ENCODE data around the gene HRCT1.
"Not testable (repeated sequence)": the region's sequence is repeated elsewhere in the genome, so short reads cannot be mapped to it uniquely, and the experiment has no call there.

The HRCT1 gene

DNA sequence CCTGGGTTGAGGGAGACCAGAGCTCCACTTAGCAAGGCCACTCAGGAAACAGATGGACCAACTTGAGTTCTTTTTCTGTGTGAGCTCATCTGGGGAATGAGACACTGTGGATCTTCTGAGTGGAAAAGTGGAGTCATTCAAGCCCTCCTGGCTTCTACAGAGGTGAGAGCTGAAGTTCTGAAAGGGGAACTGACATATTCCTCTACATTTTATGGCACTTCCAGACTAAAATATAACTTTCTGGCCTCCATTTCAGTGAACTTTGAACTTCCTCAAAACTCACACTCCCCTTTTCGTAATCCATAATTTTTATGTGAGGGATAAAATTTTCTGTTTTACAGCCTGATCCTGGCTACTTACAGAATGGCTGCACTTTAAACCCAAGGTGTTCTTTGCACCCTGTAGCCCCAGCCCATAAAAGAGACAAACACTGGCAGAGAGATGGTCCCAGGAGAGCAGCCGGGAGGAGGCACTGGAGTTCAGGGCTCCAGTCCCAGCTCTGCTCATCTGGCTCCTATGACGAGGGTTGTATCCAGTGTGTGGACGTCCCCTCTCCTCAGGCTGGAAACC lies 14.1 kb downstream of the HRCT1 start:
- H3K27ac ChIP-seq (ENCODE audit: low read length), result no peak overlapping the region
- H3K4me1 ChIP-seq (ENCODE audit: insufficient read depth, low read length), result peaks cover 4% of the 10 kb centered on the region; the same call in 1 of the 2 replicates
- H3K27me3 ChIP-seq (ENCODE audit: insufficient read depth, low read length), result no peaks in the 10 kb centered on the region
- no peak overlapping the region for H3K4me3 ChIP-seq (ENCODE audit: low read length)
- no peaks in the 10 kb centered on the region for H3K36me3 ChIP-seq (ENCODE audit: insufficient read depth, low read depth, low read length)
- H3K9me3 ChIP-seq (ENCODE audit: insufficient read depth, low read depth, low read length), result no peaks in the 10 kb centered on the region
- no peak overlapping the region for H3K9ac ChIP-seq (ENCODE audit: low read depth, low read length)

DNA sequence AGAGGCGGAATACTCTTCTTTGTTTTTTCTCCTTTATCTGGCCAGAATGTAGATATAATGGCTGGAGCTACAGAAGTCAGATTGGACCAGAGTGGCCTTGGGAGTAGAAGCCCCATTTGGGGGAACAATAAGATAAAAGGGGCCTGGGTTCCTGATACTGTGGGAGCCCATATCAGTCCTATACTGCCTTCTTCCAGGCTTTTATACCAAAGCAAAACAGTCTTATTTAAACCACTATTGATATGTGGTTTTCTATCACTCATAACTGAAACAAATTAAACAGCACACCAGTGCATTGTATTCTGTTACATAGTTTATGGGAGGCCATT lies 17.6 kb downstream of the HRCT1 start:
- Histone ChIP-seq H3K36me3 (ENCODE audit: insufficient read depth, low read depth, low read length) (no peaks in the 10 kb centered on the region), H3K9me3 (ENCODE audit: insufficient read depth, low read depth, low read length) (no peaks in the 10 kb centered on the region), H3K4me1 (ENCODE audit: insufficient read depth, low read length) (peaks cover 4% of the 10 kb centered on the region; the same call in 1 of the 2 replicates), H3K27ac (ENCODE audit: low read length) (no peak overlapping the region), H3K4me3 (ENCODE audit: low read length) (no peak overlapping the region), H3K27me3 (ENCODE audit: insufficient read depth, low read length) (no peaks in the 10 kb centered on the region), H3K9ac (ENCODE audit: low read depth, low read length) (no peak overlapping the region)

DNA sequence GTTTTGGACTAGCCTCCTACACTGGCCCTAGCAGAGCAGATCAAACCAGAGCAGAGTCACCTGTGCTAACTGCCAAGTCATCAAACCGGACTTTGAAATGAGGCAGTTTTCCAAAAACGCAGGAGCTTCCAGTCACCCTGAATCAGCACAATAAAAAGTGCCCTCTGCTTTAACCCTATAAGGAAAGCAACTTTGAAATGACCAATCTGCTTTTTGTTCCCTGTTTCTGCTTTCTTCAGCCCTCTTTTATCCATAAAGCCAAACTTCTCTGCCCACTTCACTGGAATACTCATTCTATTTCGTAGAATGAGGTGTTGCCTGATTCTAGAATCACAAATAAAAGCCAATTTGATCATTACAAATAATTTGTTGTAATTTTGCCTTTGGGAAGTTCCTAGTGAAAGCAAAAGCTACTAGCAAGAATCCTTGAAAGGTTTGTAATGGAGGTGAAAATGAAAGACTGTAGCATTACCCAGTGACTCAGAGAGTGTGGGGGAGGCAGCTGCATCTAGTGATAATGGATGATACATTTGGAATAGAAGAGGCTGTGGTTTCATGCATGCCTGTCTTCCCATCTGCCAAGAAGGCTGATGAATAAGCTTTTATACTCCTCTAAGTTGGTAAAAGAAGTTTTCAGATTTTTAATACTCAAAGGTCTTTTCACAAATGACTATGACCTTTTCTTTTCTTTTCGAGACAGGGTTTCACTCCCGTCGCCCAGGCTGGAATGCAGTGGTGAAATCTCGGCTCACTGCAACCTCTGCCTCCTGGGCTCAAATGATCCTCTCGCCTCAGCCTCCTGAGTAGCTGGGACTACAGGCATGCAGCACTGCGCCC lies 18.1 kb downstream of the HRCT1 start:
- Histone ChIP-seq H3K27ac (ENCODE audit: low read length) (no peak overlapping the region), H3K27me3 (ENCODE audit: insufficient read depth, low read length) (no peaks in the 10 kb centered on the region), H3K4me3 (ENCODE audit: low read length) (no peak overlapping the region), H3K9ac (ENCODE audit: low read depth, low read length) (no peak overlapping the region), H3K9me3 (ENCODE audit: insufficient read depth, low read depth, low read length) (no peaks in the 10 kb centered on the region), H3K4me1 (ENCODE audit: insufficient read depth, low read length) (peaks cover 4% of the 10 kb centered on the region; the same call in 1 of the 2 replicates), H3K36me3 (ENCODE audit: insufficient read depth, low read depth, low read length) (no peaks in the 10 kb centered on the region)

DNA sequence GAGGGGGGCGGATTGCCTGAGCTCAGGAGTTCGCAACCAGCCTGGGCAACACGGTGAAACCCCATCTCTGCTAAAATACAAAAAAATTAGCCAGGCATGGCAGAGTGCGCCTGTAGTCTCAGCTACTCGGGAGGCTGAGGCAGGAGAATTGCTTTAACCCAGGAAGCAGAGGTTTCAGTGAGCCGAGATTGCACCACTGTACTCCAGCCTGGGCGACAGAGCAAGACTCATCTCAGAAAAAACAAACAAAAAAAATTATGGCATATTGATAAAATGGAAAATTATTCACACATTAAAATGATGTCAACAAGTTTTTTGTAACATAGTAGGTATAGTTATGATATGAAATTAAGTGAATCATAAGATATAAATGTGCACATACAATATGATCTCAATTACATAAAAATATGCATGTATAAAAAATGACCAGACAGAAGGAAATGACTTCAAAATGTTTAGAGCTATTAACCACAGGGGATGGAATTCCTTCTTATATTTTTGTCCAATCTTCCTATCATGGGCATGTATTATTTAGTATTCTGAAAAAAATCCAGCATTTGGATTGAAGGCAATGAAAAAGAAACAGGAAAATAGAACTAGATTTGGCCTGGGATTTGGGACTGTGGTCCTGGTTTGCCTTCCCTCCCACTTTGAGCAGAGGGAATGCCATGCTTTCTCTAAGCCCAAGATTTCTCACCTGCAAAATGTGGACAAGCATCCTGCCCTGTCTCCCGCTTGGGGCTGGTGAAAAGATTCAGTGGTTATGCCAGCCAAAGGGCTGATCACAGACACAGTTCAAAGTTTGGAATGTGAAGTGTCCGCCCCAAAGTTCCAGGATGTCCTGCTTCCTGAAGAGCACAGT lies 22.8 kb downstream of the HRCT1 start:
- Histone ChIP-seq H3K4me1 (ENCODE audit: insufficient read depth, low read length) (peaks cover 3% of the 10 kb centered on the region; the same call in 1 of the 2 replicates), H3K27ac (ENCODE audit: low read length) (no peak overlapping the region), H3K4me3 (ENCODE audit: low read length) (no peak overlapping the region), H3K9ac (ENCODE audit: low read depth, low read length) (no peak overlapping the region), H3K9me3 (ENCODE audit: insufficient read depth, low read depth, low read length) (no peaks in the 10 kb centered on the region), H3K27me3 (ENCODE audit: insufficient read depth, low read length) (peaks cover 7% of the 10 kb centered on the region; the same call in 1 of the 2 replicates), H3K36me3 (ENCODE audit: insufficient read depth, low read depth, low read length) (no peaks in the 10 kb centered on the region)

DNA sequence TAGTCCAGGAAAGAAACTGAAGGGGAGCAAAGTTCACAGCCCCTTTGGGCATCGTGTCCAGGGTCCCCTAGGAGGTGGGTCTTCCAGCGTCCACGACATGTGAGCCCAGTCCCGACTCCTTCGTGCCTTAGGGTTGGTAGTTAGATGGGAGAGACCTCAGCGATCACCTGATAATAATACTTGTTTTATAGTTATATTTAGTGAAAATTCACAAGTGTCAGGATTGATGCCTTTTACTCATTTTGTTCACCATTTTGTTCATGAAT lies 23.4 kb downstream of the HRCT1 start:
- Histone ChIP-seq H3K9ac (ENCODE audit: low read depth, low read length) (no peak overlapping the region), H3K27ac (ENCODE audit: low read length) (no peak overlapping the region), H3K36me3 (ENCODE audit: insufficient read depth, low read depth, low read length) (no peaks in the 10 kb centered on the region)

DNA sequence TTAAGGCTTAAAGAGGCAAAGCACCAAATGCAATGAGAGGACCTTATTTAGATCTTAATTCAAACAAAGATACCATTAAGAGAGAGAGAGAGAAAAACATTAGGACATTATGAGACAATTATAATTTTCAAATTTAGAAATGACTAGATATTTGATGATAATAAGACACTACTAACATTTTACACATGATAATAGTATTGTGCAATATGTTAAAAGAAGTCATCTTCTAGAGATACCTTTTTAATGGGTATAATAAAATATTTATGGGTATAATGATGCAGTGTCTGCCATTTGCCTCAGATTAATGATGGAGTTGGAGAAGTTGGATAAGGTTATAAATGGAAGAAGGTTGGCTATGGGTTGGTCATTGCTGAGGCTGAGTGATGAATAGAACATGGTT lies 24.5 kb downstream of the HRCT1 start:
- no peaks in the 10 kb centered on the region for H3K4me1 ChIP-seq (ENCODE audit: insufficient read depth, low read length)
- H3K36me3 ChIP-seq (ENCODE audit: insufficient read depth, low read depth, low read length), result no peaks in the 10 kb centered on the region
- no peaks in the 10 kb centered on the region for H3K9me3 ChIP-seq (ENCODE audit: insufficient read depth, low read depth, low read length)
- H3K9ac ChIP-seq (ENCODE audit: low read depth, low read length), result no peak overlapping the region
- H3K27me3 ChIP-seq (ENCODE audit: insufficient read depth, low read length), result peaks cover 7% of the 10 kb centered on the region; the same call in 1 of the 2 replicates
- H3K4me3 ChIP-seq (ENCODE audit: low read length), result no peak overlapping the region
- H3K27ac ChIP-seq (ENCODE audit: low read length), result no peak overlapping the region

More for the DNA sequence above, 23.4 kb downstream of the HRCT1 start:
- H3K4me1 ChIP-seq (ENCODE audit: insufficient read depth, low read length), result no peaks in the 10 kb centered on the region
- peaks cover 7% of the 10 kb centered on the region; the same call in 1 of the 2 replicates for H3K27me3 ChIP-seq (ENCODE audit: insufficient read depth, low read length)
- H3K4me3 ChIP-seq (ENCODE audit: low read length), result no peak overlapping the region
- H3K9me3 ChIP-seq (ENCODE audit: insufficient read depth, low read depth, low read length), result no peaks in the 10 kb centered on the region

DNA sequence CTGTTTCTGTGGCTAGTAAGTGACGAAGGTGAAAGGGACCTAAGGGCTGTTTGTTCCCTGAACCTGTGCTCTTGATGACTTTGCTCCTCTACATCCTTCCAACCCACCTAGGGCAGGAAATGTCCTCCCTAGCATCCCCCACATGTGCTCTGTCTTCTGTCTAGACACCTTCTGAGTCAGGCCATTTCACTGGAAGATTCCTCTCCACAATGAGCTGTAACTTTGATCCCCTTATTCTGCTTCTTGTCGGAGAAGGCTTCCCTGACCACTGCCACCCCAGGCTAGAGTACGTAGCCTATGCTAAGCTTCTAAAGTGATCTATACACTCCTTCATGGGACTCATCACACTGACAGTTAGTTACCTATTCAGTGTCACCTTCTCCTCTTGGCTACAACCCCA lies 25.0 kb downstream of the HRCT1 start:
- H3K27me3 ChIP-seq (ENCODE audit: insufficient read depth, low read length), result peaks cover 7% of the 10 kb centered on the region; the same call in 1 of the 2 replicates
- no peak overlapping the region for H3K9ac ChIP-seq (ENCODE audit: low read depth, low read length)
- no peak overlapping the region for H3K27ac ChIP-seq (ENCODE audit: low read length)
- no peak overlapping the region for H3K4me3 ChIP-seq (ENCODE audit: low read length)
- no peaks in the 10 kb centered on the region for H3K9me3 ChIP-seq (ENCODE audit: insufficient read depth, low read depth, low read length)
- H3K4me1 ChIP-seq (ENCODE audit: insufficient read depth, low read length), result no peaks in the 10 kb centered on the region
- H3K36me3 ChIP-seq (ENCODE audit: insufficient read depth, low read depth, low read length), result no peaks in the 10 kb centered on the region

DNA sequence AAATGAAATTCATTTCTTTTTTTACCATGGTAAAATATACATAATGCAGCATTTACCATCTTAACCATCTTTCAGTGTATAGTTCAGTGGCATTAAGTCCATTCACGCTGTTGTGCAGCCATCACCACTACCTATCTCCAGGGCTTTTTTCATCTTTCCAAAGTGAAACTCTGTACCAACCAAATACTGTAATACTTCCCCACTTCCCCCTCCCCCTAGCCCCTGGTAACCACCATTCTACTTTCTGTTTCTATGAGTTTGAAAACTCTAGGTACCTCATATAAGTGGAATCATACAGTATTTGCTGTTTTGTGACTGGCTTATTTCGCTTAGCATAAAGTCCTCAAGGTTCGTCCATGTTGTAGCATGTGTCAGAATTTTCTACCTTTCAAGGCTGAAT lies 26.7 kb downstream of the HRCT1 start:
- Histone ChIP-seq H3K4me1 (ENCODE audit: insufficient read depth, low read length) (no peaks in the 10 kb centered on the region), H3K27ac (ENCODE audit: low read length) (no peak overlapping the region), H3K4me3 (ENCODE audit: low read length) (no peak overlapping the region), H3K9me3 (ENCODE audit: insufficient read depth, low read depth, low read length) (no peaks in the 10 kb centered on the region), H3K27me3 (ENCODE audit: insufficient read depth, low read length) (peaks cover 7% of the 10 kb centered on the region; the same call in 1 of the 2 replicates), H3K9ac (ENCODE audit: low read depth, low read length) (no peak overlapping the region), H3K36me3 (ENCODE audit: insufficient read depth, low read depth, low read length) (no peaks in the 10 kb centered on the region)

DNA sequence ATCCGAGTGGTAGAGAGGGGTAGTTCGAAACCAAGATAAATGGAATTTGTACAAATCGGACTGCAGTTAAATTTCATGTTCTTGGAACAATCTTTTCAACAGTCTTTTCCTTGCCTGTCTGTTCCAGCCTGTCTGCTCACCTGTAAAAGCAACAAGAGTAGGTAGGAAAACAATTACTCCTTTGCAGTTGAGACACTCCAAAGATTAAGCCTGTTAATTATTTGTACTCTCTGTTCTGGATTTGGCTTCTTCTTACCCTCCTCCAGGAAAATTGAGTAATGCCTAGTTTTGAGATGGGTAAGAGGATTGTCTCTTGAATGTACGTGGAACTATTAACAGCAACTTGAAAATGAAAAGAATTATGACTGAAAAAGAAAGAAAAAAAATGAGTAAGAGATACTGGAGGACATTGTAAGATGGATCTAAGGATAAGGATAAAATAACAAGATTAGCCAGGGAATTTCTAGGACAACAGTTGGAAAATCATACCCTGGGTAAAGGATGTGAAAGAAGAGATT lies 27.6 kb downstream of the HRCT1 start:
- Histone ChIP-seq H3K4me1 (ENCODE audit: insufficient read depth, low read length) (no peaks in the 10 kb centered on the region), H3K9ac (ENCODE audit: low read depth, low read length) (no peak overlapping the region), H3K27ac (ENCODE audit: low read length) (no peak overlapping the region), H3K27me3 (ENCODE audit: insufficient read depth, low read length) (peaks cover 7% of the 10 kb centered on the region; the same call in 1 of the 2 replicates), H3K9me3 (ENCODE audit: insufficient read depth, low read depth, low read length) (no peaks in the 10 kb centered on the region), H3K4me3 (ENCODE audit: low read length) (no peak overlapping the region), H3K36me3 (ENCODE audit: insufficient read depth, low read depth, low read length) (no peaks in the 10 kb centered on the region)

DNA sequence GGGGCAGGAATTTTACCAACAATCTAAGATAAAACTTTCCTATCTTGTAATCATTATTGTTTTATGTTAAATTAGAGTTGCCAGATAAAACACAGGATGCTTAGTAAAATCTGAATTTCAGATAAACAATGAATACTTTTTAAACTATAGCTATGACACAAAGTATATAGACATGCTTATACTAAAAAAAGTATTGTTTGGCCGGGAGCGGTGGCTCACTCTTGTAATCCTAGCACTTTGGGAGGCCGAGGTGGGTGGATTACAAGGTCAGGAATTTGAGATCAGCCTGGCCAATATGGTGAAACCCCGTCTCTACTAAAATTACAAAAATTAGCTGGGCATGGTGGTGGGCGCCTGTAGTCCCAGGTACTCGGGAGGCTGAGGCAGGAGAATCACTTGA lies 28.1 kb downstream of the HRCT1 start:
- not testable (repeated sequence) for H3K27me3 ChIP-seq (ENCODE audit: insufficient read depth, low read length); H3K27ac ChIP-seq (ENCODE audit: low read length)

DNA sequence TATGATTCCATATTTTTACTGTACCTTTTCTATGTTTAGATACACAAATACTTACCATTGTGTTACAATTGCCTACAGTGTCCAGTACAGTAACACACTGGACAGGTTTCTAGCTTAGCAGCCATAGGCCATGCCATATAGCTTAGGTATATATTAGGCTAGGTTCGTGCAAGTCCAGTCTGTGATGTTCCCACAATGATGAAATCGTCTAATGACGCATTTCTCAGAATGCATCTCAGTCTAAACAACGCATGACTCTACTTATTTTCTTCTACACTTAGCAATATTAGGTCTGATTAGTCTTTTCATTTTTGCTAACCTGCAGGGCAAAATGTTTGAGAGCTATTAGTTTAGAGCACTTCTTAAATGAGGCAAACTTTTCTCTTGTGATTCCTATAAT lies 29.3 kb downstream of the HRCT1 start:
- Histone ChIP-seq H3K9me3 (ENCODE audit: insufficient read depth, low read depth, low read length) (no peaks in the 10 kb centered on the region), H3K27ac (ENCODE audit: low read length) (no peak overlapping the region), H3K4me3 (ENCODE audit: low read length) (no peak overlapping the region), H3K27me3 (ENCODE audit: insufficient read depth, low read length) (peaks cover 6% of the 10 kb centered on the region; the same call in 1 of the 2 replicates), H3K4me1 (ENCODE audit: insufficient read depth, low read length) (no peaks in the 10 kb centered on the region), H3K36me3 (ENCODE audit: insufficient read depth, low read depth, low read length) (no peaks in the 10 kb centered on the region), H3K9ac (ENCODE audit: low read depth, low read length) (no peak overlapping the region)

More for the DNA sequence above, 28.1 kb downstream of the HRCT1 start:
- H3K4me1 ChIP-seq (ENCODE audit: insufficient read depth, low read length); H3K36me3 ChIP-seq (ENCODE audit: insufficient read depth, low read depth, low read length); H3K9me3 ChIP-seq (ENCODE audit: insufficient read depth, low read depth, low read length); H3K4me3 ChIP-seq (ENCODE audit: low read length); H3K9ac ChIP-seq (ENCODE audit: low read depth, low read length): not testable (repeated sequence)

Data from iPS-20b (cell line).